GM19467 (cell line): ENCODE results near the gene APOE.
"Not testable (repeated sequence)": the region's sequence is repeated elsewhere in the genome, so short reads cannot be mapped to it uniquely, and the experiment has no call there.

Source experiments
- ATAC-seq: cut with Tn5 transposase; IDR thresholded peaks from one replicate; pipeline ENCODE4 v1.9.1; 2021; ENCODE audit warnings: mild to moderate bottlenecking, moderate library complexity; ENCODE audit not compliant: unreplicated experiment

Gene APOE

GRCh38 chr19:44905437-44906160 is at the start of gene APOE:
TSS of gene APOE (plus strand) at chr19:44905796. CDS start at chr19:44906625, 829 bp downstream.
- no peak for ATAC-seq

- no peak for ATAC-seq
Measured at GRCh38 chr19:44856421-44857083, 49.0 kb upstream of the APOE start.

GRCh38 chr19:44857837-44858236 is 47.8 kb upstream of the APOE start:
- no peak for ATAC-seq

- not testable (repeated sequence) for ATAC-seq
Measured at GRCh38 chr19:44861576-44861975, 44.0 kb upstream of the APOE start.

GRCh38 chr19:44863990-44864389 is 41.6 kb upstream of the APOE start:
- ATAC-seq = no peak

GRCh38 chr19:44865196-44865767 is 40.3 kb upstream of the APOE start:
- no peak for ATAC-seq

GRCh38 chr19:44866664-44867063 is 38.9 kb upstream of the APOE start:
- ATAC-seq = no peak

GRCh38 chr19:44867578-44867977 is 38.0 kb upstream of the APOE start:
- ATAC-seq = no peak

- no peak for ATAC-seq
Measured at GRCh38 chr19:44869733-44870470, 35.7 kb upstream of the APOE start.

GRCh38 chr19:44871809-44872208 is 33.8 kb upstream of the APOE start:
- no peak for ATAC-seq

GRCh38 chr19:44872661-44873060 is 32.9 kb upstream of the APOE start:
- ATAC-seq = no peak

GRCh38 chr19:44874317-44874716 is 31.3 kb upstream of the APOE start:
- no peak for ATAC-seq

GRCh38 chr19:44875666-44876451 is 29.7 kb upstream of the APOE start:
- no peak for ATAC-seq

- no peak for ATAC-seq
Measured at GRCh38 chr19:44876930-44877535, 28.6 kb upstream of the APOE start.

- ATAC-seq = no peak
Measured at GRCh38 chr19:44878120-44878865, 27.3 kb upstream of the APOE start.

- no peak for ATAC-seq
Measured at GRCh38 chr19:44879309-44880065, 26.1 kb upstream of the APOE start.

- ATAC-seq = no peak
Measured at GRCh38 chr19:44882063-44882462, 23.5 kb upstream of the APOE start.

- not testable (repeated sequence) for ATAC-seq
Measured at GRCh38 chr19:44882619-44883397, 22.8 kb upstream of the APOE start.
